Spinal cord (tissue), 10 donors: ENCODE data around the gene AADACL4. TPM values are rescaled to one million over a fixed set of nuclear protein-coding genes. Genes with fewer than 3 reads are reported as not detected.
"Not testable (repeated sequence)": the region's sequence is repeated elsewhere in the genome, so short reads cannot be mapped to it uniquely, and the experiment has no call there.

Source experiments
- DNase-seq, 6 donors: peaks; one replicate each; pipeline versions ENCODE4 v3.0.0 to v3.0.0-alpha.2; 2013 to 2015; ENCODE audit warnings: low spot score in 6 of 6, low read depth in 4 of 6
- H3K27ac ChIP-seq: one replicate; pipeline ENCODE4 v1.5.1; 2013; ENCODE audit warnings: low read depth, low read length, control low read depth
- H3K27me3 ChIP-seq: one replicate; pipeline ENCODE4 v1.6.1; 2013; ENCODE audit warnings: low read length; ENCODE audit not compliant: control insufficient read depth, insufficient read depth
- H3K36me3 ChIP-seq: one replicate; pipeline ENCODE4 v1.6.1; 2013; ENCODE audit warnings: low read length; ENCODE audit not compliant: control insufficient read depth, insufficient read depth
- H3K4me1 ChIP-seq: one replicate; pipeline ENCODE4 v1.6.1; 2013; ENCODE audit warnings: low read length; ENCODE audit not compliant: control insufficient read depth, insufficient read depth
- H3K4me3 ChIP-seq: one replicate; pipeline ENCODE4 v1.5.1; 2013; ENCODE audit warnings: low read depth, low read length, control low read depth
- H3K9me3 ChIP-seq: one replicate; pipeline ENCODE4 v1.6.1; 2013; ENCODE audit warnings: low read length; ENCODE audit not compliant: control insufficient read depth, insufficient read depth
- WGBS: methylation state at CpG from one replicate; pipeline ENCODE4 v1.1.5; 2013; ENCODE audit warnings: missing lambda C conversion rate; ENCODE audit not compliant: insufficient coverage; 5-methylcytosine and 5-hydroxymethylcytosine counted together
- polyA plus RNA-seq, 2 donors: library from polyadenylated mRNA; unstranded; fragments of 120-200 nt; gene quantifications; one replicate each; pipeline ENCODE4 v1.2.1, GENCODE V29; 2013; ENCODE audit not compliant: insufficient read length in 2 of 2
- total RNA-seq, 2 donors: library from RNA; depleted of rRNA in 1 of 2; stranded (reverse); fragments of 120-200 nt in 1 of 2; fragments of >200 nt in 1 of 2; gene quantifications; one replicate each; pipeline versions ENCODE4 v1.2.3 to v1.2.4, GENCODE V29; 2013 to 2014
- donor health status: healthy.

AADACL4 gene
- total and polyA plus RNA-seq, 4 donors = 0.11 TPM; not detected in 3

DNA sequence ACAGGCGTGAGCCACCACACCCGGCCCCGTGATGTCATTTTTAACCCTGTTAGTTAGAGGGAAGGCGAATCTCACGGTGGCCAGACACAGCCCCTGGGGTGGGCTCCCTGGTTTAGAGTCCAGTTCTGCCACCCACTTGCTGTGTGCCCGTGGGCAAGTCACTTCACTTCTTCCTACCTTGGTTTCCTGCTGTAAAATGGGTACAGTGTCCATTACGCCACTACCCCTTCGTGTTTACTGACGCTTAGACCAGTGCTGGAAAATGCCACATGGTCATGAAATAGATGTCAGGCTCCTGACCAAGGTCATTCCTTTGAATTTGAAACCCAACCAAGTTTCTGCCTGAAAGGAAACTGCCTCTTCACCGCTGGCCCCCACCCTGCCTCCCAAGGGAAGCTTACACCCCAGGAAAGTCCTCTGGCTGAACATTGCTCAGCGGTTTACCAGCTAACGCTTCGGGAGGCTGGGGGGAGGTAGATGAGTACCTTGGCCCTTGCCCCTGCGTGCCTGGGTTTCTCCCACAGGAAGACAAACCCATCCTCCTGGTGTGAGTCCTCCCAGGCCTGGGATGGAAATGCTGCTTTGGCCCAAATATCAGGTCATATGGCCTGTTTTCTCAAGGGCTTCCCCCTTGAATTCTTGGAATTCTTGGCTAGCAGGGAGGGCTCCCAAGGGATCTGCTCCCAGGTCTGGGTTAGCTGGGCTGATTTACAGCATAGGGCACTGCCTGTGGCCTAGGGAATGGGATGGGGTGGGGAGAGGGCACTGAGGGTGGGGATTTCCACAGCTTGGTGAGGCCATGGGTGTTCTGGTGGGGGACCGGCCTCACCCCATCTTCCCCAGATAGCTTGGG is 7.6 kb upstream of the AADACL4 start:
- WGBS = 90% methylated on average over 10 of the region's 15 CpGs
- Histone ChIP-seq H3K4me1 (peaks cover 5% of the 10 kb centered on the region), H3K9me3 (no peaks in the 10 kb centered on the region), H3K27me3 (no peaks in the 10 kb centered on the region), H3K4me3 (no peak overlapping the region), H3K36me3 (no peaks in the 10 kb centered on the region), H3K27ac (no peak overlapping the region)
- peak in 1 of 6 donors; percentile 18 for DNase-seq

- Histone ChIP-seq H3K36me3 (no peaks in the 10 kb centered on the region), H3K9me3 (no peaks in the 10 kb centered on the region), H3K27me3 (no peaks in the 10 kb centered on the region), H3K27ac (no peak overlapping the region), H3K4me3 (no peak overlapping the region), H3K4me1 (no peaks in the 10 kb centered on the region)
- 86% methylated on average over 6 of the region's 8 CpGs for WGBS
- DNase-seq = no peak
Observed at GRCh38 chr1:12637693-12638092, 6.2 kb upstream of the AADACL4 start.

DNA sequence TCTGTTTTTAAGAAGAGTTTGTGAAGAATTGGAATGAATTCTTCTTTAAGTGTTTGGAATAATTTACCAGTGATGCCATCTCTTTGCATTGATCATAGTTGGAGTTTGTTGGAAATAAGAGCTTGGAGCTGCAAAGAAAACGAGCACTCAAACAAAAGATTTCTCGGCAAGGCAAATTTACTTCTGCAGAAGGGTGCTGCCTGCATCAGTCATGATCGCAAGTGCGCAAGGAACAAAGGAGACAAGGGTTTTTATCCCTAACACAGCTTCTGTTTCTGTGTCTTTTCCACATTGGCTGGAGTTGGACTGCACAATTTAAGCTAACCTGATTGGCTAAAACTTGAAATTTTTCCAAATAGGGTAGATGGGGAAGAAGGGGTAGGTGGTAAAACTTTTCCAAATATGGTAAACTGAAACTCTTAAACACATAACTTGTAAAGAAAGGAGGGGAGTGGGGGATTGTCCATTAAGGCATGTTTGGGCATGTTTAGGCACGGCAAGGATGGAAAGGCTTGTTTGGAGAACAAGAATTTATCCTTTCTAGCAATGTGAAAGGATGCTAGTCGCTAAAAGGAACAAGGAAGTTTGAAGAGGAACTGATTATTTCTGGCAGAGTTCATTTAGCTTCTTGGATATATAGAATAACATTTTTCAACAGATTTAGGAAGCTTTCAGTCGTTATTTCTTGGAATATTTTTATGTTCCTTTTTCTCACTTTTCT is 3.5 kb upstream of the AADACL4 start:
- Histone ChIP-seq H3K27me3 (no peaks in the 10 kb centered on the region), H3K9me3 (no peaks in the 10 kb centered on the region), H3K4me3 (no peak overlapping the region), H3K4me1 (no peaks in the 10 kb centered on the region), H3K27ac (no peak overlapping the region), H3K36me3 (no peaks in the 10 kb centered on the region)
- 96% methylated on average over 4 of the region's 7 CpGs for WGBS
- DNase-seq = no peak

GRCh38 chr1:12640958-12641272 is 3.0 kb upstream of the AADACL4 start:
- no peaks in the 10 kb centered on the region for H3K9me3 ChIP-seq

GRCh38 chr1:12643079-12643478 is 806 bp upstream of the AADACL4 start:
- H3K36me3 ChIP-seq = no peaks in the 10 kb centered on the region
- no peaks in the 10 kb centered on the region for H3K9me3 ChIP-seq
- DNase-seq = no peak
- no peak overlapping the region for H3K27ac ChIP-seq
- no CpG with 5 or more reads among the region's 2 CpGs for WGBS
- no peaks in the 10 kb centered on the region for H3K4me1 ChIP-seq
- no peak overlapping the region for H3K4me3 ChIP-seq
- no peaks in the 10 kb centered on the region for H3K27me3 ChIP-seq

More at GRCh38 chr1:12640958-12641272, 3.0 kb upstream of the AADACL4 start:
- H3K36me3 ChIP-seq = no peaks in the 10 kb centered on the region
- DNase-seq = no peak
- H3K27ac ChIP-seq = no peak overlapping the region
- H3K27me3 ChIP-seq = no peaks in the 10 kb centered on the region
- no peak overlapping the region for H3K4me3 ChIP-seq
- no peaks in the 10 kb centered on the region for H3K4me1 ChIP-seq

DNA sequence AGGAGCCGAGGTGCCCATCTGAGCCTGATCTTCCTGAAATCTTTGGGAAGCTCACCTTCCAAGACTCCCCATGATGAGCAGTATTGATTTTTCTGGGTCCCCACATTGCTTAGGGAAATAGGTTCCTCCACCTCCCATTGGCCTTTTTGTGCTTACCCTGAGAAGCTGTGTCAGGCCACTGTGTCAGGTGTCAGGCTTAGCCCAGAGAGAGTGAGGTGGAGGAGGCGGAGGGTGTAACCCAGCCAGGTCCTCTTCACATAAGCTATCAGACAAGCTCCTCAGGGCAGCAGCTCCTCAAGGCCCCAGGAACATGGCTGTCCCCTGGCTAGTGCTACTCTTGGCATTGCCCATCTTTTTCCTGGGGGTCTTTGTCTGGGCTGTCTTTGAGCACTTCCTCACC is 352 bp downstream of the AADACL4 start:
- Histone ChIP-seq H3K4me1 (no peaks in the 10 kb centered on the region), H3K36me3 (no peaks in the 10 kb centered on the region), H3K27ac (no peak overlapping the region), H3K4me3 (no peak overlapping the region), H3K27me3 (no peaks in the 10 kb centered on the region), H3K9me3 (no peaks in the 10 kb centered on the region)
- WGBS = 90% methylated on average over 2 of the region's 2 CpGs
- DNase-seq = no peak

DNA sequence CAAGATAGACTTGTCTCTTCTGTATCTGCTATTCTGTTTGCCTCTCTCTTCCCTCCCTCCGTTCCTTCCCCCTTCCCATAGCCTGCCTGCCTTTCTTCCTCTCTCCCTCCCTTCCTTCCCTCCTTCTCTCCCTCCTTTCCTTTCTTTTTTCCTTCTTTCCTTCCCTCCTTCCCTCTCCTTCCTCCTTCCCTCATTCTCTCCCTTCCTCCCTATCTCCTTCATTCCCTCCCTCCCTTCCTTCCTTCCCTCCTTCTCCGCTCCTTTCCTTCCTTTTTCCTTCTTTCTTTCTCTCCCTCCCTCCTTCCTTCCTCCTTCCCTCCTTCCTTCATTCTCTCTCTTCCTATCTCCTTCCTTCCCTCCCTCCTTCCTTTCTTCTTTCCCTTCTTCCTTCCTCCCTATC is 944 bp downstream of the AADACL4 start:
- H3K27ac ChIP-seq = no peak overlapping the region
- WGBS = 94% methylated on average over 2 of the region's 2 CpGs

DNA sequence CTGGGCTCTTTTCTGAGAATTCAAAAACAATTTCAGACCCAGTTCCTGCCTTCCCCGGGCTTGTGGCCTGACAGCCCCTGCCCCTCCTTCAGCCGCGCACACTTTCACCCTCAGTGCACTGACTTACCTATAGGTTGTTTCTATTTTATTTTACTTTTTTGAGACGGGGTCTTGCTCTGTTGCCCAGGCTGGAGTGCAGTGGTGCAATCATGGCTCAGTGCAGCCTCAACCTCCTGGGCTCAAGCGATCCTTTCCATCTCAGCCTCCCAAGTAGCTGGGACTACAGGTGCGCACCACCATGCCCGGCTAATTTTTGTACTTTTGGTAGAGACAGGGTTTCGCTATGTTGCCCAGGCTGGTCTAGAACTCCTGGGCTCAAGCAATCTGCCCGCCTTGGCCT is 1.5 kb downstream of the AADACL4 start:
- H3K9me3 ChIP-seq, H3K4me1 ChIP-seq, H3K27ac ChIP-seq, H3K36me3 ChIP-seq, H3K27me3 ChIP-seq, DNase-seq, H3K4me3 ChIP-seq: not testable (repeated sequence)
- WGBS = 95% methylated on average over 4 of the region's 9 CpGs

More for the DNA sequence above, 944 bp downstream of the AADACL4 start:
- no peak overlapping the region for H3K4me3 ChIP-seq
- H3K4me1 ChIP-seq = no peaks in the 10 kb centered on the region
- H3K36me3 ChIP-seq = no peaks in the 10 kb centered on the region
- no peaks in the 10 kb centered on the region for H3K27me3 ChIP-seq
- DNase-seq = no peak
- H3K9me3 ChIP-seq = no peaks in the 10 kb centered on the region

- no CpG with 5 or more reads among the region's 7 CpGs for whole genome bisulfite sequencing
- Histone ChIP-seq H3K9me3 (no peaks in the 10 kb centered on the region), H3K27ac (no peak overlapping the region), H3K4me1 (no peaks in the 10 kb centered on the region), H3K4me3 (no peak overlapping the region), H3K27me3 (no peaks in the 10 kb centered on the region), H3K36me3 (no peaks in the 10 kb centered on the region)
- DNase-seq = no peak
Observed at GRCh38 chr1:12648741-12649140, 4.9 kb downstream of the AADACL4 start.

- Histone ChIP-seq H3K9me3 (no peaks in the 10 kb centered on the region), H3K4me1 (no peaks in the 10 kb centered on the region), H3K36me3 (no peaks in the 10 kb centered on the region), H3K4me3 (no peak overlapping the region), H3K27me3 (no peaks in the 10 kb centered on the region), H3K27ac (no peak overlapping the region)
- WGBS = no CpG with 5 or more reads among the region's 5 CpGs
- DNase-seq = peak in 1 of 6 donors; percentile 16
Observed at GRCh38 chr1:12649971-12650421, 6.1 kb downstream of the AADACL4 start.
